Measurements from ENCODE around the gene RAB5B. TPM values are rescaled to one million over a fixed set of nuclear protein-coding genes. Genes with fewer than 3 reads are reported as not detected.
A peak's percentile ranks its signal among the peaks of the same experiment; 100 is the strongest.

RAB5B gene
- polyA plus RNA-seq, 3 donors from 2014 or later = 54.6 to 80.6 (median 76.9) TPM

DNA sequence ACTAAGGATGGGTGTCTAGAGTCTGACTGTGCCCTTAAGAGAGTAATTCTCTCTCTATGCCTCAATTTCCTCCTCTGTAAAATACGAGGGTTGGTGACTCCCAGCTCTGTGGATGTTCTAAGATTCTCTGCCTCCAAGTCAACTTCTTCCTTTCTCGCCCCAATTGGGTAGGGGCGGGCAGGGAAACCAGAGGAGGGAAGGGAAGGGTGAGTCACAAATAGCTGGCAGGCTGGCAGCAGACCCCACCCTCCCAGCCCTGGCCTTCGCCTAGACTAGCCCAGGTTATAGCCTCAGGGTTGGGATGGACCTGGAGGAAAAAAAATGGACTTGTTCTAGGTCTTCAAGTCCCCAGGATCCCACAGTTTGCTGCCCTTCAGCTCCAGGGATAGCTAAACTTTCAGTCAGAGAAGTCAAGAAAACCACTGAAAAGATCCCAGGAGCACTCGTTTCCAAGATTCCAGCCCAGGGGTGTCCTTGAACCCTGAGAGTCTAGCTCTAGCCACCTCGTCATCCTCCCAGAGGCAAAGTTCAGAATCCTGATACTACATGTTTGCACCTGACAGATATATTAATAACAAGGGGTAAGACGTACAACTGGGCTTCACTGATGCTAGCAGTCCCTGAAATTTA, 40.6 kb upstream of the RAB5B start:
- H3K4me1 Mint-ChIP-seq = peaks cover 50 to 53% of the 10 kb centered on the region in 2 donors
- peak overlapping the region in 4 of 6 donors; percentile 93 to 98 (median 98) for H3K27ac Mint-ChIP-seq
- peak overlapping the region; percentile 96 to 100 (median 99) for H3K4me3 Mint-ChIP-seq
- no peaks in the 10 kb centered on the region for H3K9me3 Mint-ChIP-seq
- peaks cover 4 to 7% (median 7%) of the 10 kb centered on the region in 3 donors for H3K36me3 Mint-ChIP-seq
- no peak for DNase-seq
- H3K27me3 Mint-ChIP-seq (ENCODE audit: low read depth in 3 of 3) = peaks cover 7 to 8% (median 7%) of the 10 kb centered on the region in 3 donors

DNA sequence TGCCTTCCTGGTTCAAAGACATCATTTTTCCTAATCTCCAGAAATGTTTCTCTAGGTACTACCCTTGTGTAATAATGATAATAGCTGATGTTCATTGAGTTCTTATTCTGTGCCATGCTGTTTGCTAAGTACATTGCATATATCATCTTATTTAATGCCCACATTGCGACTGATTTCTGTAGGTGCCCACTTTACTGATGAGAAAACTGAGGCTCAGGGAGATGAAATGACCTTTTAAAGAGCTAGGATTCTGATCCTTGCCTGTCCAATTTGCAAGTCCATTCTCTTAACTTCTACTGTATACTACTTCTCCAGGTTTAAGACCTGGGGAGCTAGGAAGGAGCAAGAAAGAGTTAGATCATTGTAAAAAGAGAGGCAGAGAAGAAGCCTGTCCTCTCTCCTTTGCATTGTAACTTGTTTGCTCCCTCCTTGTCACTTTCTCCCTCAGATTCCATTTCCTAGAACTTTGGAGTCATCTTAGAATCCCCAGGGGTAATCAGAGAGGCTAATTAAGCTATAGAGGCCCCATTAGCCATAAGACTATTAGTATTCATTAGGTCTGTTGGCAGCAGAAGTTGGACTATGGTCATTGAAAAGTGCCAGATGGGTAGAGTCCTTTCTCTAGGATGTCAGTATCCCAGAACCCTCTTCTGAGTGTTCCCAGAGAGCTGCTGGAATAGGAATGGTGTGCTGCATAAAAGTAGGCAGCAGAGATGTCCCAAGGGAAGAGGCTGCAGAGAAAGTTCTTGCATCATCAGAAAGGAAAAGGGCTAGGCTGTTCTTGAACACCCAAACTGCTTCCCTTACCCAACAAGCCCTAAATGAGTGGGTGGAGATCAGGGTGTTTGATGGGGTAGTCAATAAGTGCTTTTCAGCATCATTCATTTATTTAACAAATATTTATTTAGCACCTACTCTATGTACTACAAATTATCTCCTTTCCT, 39.8 kb upstream of the RAB5B start:
- H3K36me3 Mint-ChIP-seq = peaks cover 4 to 11% (median 10%) of the 10 kb centered on the region in 3 donors
- H3K27ac Mint-ChIP-seq = peak overlapping the region in 5 of 6 donors; percentile 17 to 60 (median 23)
- peak overlapping the region in 4 of 5 donors; percentile 11 to 34 (median 14) for H3K4me3 Mint-ChIP-seq
- H3K27me3 Mint-ChIP-seq (ENCODE audit: low read depth in 3 of 3) = peaks cover 7 to 8% (median 7%) of the 10 kb centered on the region in 3 donors
- peaks cover 47% of the 10 kb centered on the region in 2 donors for H3K4me1 Mint-ChIP-seq
- no peaks in the 10 kb centered on the region for H3K9me3 Mint-ChIP-seq
- DNase-seq = no peak

DNA sequence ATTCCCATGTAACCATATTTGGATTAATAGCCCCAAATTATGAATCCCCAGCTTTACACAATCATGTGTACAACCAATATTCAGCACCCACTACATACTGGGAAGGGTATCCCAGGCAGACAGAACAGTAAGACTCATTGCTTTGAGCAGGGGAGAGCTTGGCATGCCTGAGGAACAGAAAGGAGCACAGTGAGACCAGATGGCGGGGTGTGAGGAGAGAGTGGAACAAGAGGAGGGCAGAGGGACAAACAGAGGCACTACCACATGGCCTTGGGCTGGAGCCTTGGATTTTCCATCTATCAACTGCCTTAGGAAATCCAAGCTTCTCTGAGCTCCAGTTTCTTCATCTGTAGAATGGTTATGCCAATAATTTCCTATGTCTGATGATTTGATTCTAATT, 39.1 kb upstream of the RAB5B start:
- Mint-ChIP-seq H3K9me3 (no peaks in the 10 kb centered on the region), H3K36me3 (peaks cover 4 to 14% (median 12%) of the 10 kb centered on the region in 3 donors), H3K4me1 (peaks cover 42% of the 10 kb centered on the region in 2 donors), H3K27me3 (ENCODE audit: low read depth in 3 of 3) (peaks cover 7 to 8% (median 7%) of the 10 kb centered on the region in 3 donors), H3K27ac (peak overlapping the region in 4 of 6 donors; percentile 5 to 76 (median 32)), H3K4me3 (no peak overlapping the region)
- no peak for DNase-seq

DNA sequence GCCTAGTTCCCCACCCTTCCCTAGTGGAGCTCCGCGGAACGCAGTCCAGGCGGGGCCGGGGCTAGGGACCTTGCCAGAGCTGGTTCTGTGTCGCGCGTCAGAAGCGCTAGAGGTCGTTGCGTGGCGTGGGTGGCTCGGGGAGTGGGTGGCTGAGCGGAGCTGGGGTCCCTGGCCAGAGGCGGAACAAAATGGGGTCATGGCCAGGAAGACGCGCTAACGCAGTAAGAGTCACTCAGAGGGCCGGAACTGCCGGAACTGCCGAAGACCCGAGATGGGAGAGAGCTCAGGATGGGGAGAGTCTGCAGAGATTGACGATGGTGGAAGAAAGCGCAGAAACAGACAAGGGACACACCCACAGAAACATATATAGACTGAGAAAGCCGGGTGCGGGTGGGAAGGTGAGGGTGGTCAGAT, 38.1 kb upstream of the RAB5B start:
- no peak for DNase-seq
- H3K4me3 Mint-ChIP-seq = no peak overlapping the region
- no peaks in the 10 kb centered on the region for H3K9me3 Mint-ChIP-seq
- peaks cover 10 to 22% (median 12%) of the 10 kb centered on the region in 3 donors for H3K36me3 Mint-ChIP-seq
- H3K27ac Mint-ChIP-seq = peak overlapping the region in 1 of 6 donors; percentile 62
- H3K27me3 Mint-ChIP-seq (ENCODE audit: low read depth in 3 of 3) = peaks cover 4 to 8% (median 7%) of the 10 kb centered on the region in 3 donors
- peaks cover 42% of the 10 kb centered on the region in 2 donors for H3K4me1 Mint-ChIP-seq

DNA sequence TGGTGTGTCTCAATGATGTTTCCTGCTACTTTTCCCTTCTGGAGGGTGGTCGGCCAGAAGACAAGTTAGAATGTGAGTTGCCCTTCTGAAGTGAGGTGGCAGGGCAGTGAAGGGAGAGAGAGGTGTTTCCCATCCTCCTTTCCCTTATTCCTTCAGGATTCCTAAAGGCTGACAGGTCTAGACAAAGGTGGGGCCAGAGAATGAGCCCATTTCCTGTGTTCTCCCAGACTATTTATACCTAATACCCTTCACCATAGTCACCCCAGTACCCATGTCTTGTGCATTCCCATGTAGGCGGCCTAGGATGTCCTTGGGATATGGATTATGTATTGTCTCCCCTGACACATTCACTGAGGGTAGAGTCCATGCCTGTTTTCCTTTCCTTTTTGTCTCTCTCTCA, 35.9 kb upstream of the RAB5B start:
- no peak for DNase-seq
- peaks cover 20 to 39% (median 22%) of the 10 kb centered on the region in 3 donors for H3K36me3 Mint-ChIP-seq
- H3K27ac Mint-ChIP-seq = peak overlapping the region in 1 of 6 donors; percentile 1
- peaks cover 24% of the 10 kb centered on the region in 2 donors for H3K4me1 Mint-ChIP-seq
- peaks cover 0 to 2% (median 1%) of the 10 kb centered on the region in 3 donors for H3K27me3 Mint-ChIP-seq (ENCODE audit: low read depth in 3 of 3)
- H3K4me3 Mint-ChIP-seq = no peak overlapping the region
- H3K9me3 Mint-ChIP-seq = no peaks in the 10 kb centered on the region

DNA sequence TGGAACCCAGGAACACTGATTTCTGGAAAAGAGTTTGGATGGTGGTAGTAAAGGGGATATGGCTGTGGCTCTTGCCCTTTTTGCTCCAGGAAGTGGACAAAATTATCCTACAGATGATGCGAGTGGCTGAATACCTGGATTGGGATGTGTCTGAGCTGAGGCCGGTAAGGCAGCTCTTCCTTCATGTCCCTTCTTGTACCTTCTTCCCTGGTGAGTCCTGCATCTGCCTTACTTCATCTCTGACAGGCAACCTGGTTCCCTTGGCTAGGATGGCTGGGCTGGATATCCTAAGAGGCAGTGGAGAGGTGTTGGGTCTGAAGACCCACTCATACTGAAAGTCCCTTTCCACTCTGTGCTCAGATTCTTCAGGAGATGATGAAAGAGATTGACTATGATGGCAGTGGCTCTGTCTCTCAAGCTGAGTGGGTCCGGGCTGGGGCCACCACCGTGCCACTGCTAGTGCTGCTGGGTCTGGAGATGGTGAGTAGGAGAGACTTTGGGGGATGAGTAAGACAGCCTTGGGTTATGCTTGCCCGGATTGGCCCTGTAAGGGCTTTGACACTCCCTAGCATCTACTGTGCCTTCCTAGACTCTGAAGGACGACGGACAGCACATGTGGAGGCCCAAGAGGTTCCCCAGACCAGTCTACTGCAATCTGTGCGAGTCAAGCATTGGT, 34.9 kb upstream of the RAB5B start:
- H3K27me3 Mint-ChIP-seq (ENCODE audit: low read depth in 3 of 3) = peaks cover 0 to 2% (median 1%) of the 10 kb centered on the region in 3 donors
- H3K36me3 Mint-ChIP-seq = peaks cover 29 to 48% (median 30%) of the 10 kb centered on the region in 3 donors
- peaks cover 18 to 20% of the 10 kb centered on the region in 2 donors for H3K4me1 Mint-ChIP-seq
- H3K9me3 Mint-ChIP-seq = no peaks in the 10 kb centered on the region
- DNase-seq = no peak
- no peak overlapping the region for H3K4me3 Mint-ChIP-seq
- peak overlapping the region in 3 of 6 donors; percentile 9 to 30 (median 23) for H3K27ac Mint-ChIP-seq

DNA sequence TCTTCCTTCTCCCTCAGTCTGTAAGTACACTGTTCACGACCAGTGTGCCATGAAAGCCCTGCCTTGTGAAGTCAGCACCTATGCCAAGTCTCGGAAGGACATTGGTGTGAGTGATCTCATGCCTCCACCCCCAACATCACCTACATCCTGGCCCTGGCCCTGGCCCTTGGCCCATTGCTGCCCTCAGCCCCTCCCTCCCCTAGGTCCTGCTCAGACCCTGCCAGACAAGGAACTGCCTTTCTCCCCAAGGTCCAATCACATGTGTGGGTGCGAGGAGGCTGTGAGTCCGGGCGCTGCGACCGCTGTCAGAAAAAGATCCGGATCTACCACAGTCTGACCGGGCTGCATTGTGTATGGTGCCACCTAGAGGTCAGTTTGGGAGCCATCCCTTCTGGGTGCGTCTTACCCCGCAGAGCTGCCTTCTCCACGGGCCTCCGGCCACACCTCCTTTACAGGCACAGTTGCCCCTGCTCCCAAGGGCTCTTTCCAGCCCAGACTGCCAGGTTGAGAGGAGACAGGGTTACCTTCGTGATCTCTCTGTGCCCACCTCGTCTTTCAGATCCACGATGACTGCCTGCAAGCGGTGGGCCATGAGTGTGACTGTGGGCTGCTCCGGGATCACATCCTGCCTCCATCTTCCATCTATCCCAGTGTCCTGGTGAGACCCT, 33.7 kb upstream of the RAB5B start:
- Mint-ChIP-seq H3K4me3 (peak overlapping the region in 3 of 5 donors; percentile 30 to 49 (median 43)), H3K4me1 (peaks cover 12 to 17% of the 10 kb centered on the region in 2 donors), H3K27me3 (ENCODE audit: low read depth in 3 of 3) (peaks cover 0 to 2% (median 1%) of the 10 kb centered on the region in 3 donors), H3K36me3 (peaks cover 34 to 56% (median 35%) of the 10 kb centered on the region in 3 donors), H3K9me3 (no peaks in the 10 kb centered on the region), H3K27ac (peak overlapping the region; percentile 31 to 77 (median 62))
- DNase-seq = peak; percentile 81 to 84 (median 83)

DNA sequence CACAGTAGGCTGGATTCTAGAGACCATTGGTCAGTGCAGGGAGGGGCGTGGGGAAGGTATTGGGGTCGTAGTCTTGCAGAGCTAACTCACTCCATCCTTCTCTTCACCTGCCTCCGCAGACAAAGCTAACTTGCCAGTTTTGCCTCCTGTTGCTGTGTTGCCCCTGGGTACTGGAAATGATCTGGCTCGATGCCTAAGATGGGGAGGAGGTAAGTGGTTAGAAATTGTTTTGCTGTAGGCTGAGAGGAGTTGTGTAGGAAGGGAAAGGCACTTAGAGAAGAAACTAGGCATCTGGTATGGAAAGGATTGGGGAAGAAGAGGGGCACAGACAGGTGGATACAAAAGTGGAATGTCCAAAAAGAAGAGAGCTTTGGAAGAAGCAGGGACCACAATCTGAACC, 31.8 kb upstream of the RAB5B start:
- Mint-ChIP-seq H3K4me1 (peaks cover 12 to 13% of the 10 kb centered on the region in 2 donors), H3K27ac (peak overlapping the region in 2 of 6 donors; percentile 16 to 73), H3K9me3 (no peaks in the 10 kb centered on the region), H3K27me3 (ENCODE audit: low read depth in 3 of 3) (peaks cover 0 to 1% (median 0%) of the 10 kb centered on the region in 3 donors), H3K36me3 (peaks cover 38 to 65% (median 39%) of the 10 kb centered on the region in 3 donors), H3K4me3 (no peak overlapping the region)
- no peak for DNase-seq

DNA sequence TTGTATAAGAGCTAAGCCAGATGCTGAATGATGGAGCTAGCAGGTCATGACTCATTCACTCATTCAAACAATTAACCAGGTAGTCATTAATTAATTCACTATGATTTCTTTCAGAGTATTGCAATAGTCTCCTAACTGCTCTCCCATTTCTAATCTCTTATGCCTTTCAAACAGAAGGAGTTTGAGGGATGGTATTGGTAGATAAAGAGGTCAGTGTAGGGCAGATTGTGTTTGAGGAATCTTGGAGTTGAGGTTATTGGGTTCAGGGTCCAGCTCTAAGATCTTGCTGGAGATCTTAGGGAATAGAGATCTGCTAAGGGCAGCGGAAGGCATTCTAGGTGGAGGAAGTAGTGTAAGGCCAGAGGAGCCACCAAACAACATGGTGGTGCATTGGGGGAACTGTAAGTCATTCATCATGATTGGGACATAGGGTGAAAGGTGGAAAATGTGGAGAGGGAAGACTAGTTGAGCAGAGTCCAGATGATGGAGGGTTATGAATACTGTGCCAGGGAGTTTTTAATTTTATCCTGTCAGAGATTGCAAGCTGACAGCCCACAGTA, 31.2 kb upstream of the RAB5B start:
- no peak overlapping the region for H3K4me3 Mint-ChIP-seq
- H3K27ac Mint-ChIP-seq = peak overlapping the region in 1 of 6 donors; percentile 53
- peaks cover 12 to 13% of the 10 kb centered on the region in 2 donors for H3K4me1 Mint-ChIP-seq

DNA sequence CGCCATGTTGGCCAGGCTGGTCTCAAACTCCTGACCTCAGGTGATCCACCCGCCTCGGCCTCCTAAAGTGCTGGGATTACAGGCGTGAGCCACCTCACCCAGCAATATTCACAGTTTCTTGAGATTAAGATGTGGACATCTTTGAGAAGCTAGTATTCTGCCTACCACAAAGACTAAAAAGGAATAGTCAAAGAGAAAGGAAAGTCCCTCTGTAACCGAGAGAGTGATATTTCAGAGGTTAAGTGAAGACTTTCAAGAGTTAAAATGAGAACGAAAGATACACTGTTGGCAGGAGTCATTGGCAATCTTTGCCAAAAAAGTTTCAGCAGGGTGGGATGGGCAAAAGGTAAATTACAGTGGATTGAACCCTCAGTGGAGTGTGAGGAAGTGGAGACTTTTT, 27.3 kb upstream of the RAB5B start:
- Mint-ChIP-seq H3K36me3 (peaks cover 35 to 53% (median 39%) of the 10 kb centered on the region in 3 donors), H3K9me3 (no peaks in the 10 kb centered on the region), H3K27ac (no peak overlapping the region), H3K27me3 (ENCODE audit: low read depth in 3 of 3) (peaks cover 0 to 1% (median under 1%) of the 10 kb centered on the region in 3 donors), H3K4me3 (no peak overlapping the region), H3K4me1 (no peaks in the 10 kb centered on the region)
- DNase-seq = no peak

More for the DNA sequence above, 31.2 kb upstream of the RAB5B start:
- H3K27me3 Mint-ChIP-seq (ENCODE audit: low read depth in 3 of 3) = peaks cover 0 to 1% (median 0%) of the 10 kb centered on the region in 3 donors
- no peak for DNase-seq
- no peaks in the 10 kb centered on the region for H3K9me3 Mint-ChIP-seq
- H3K36me3 Mint-ChIP-seq = peaks cover 33 to 63% (median 39%) of the 10 kb centered on the region in 3 donors

DNA sequence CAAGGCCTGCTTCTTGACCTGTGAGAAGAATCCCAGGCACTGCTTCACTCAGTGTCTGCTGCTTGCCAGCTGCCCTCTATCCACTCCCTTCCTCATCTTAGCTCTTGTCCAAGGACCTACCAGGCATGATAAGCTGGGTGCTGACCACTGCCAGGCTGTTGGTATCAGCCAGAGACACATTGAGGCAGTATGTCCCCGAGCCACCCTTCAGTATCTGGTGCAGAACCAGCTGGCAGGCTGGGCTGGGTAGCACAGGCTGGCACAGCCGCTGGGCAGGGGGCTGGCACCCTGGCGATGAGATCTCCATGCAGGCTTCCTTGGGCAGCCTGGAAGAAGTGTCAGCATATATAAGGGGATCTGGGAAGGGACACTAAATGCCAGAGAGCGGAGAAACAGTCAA, 18.5 kb upstream of the RAB5B start:
- H3K36me3 Mint-ChIP-seq = peaks cover 7 to 33% (median 9%) of the 10 kb centered on the region in 3 donors
- no peaks in the 10 kb centered on the region for H3K4me1 Mint-ChIP-seq
- H3K27me3 Mint-ChIP-seq (ENCODE audit: low read depth in 3 of 3) = peaks cover 0 to 2% (median 0%) of the 10 kb centered on the region in 3 donors
- H3K9me3 Mint-ChIP-seq = no peaks in the 10 kb centered on the region
- no peak for DNase-seq
- H3K4me3 Mint-ChIP-seq = no peak overlapping the region
- peak overlapping the region in 3 of 6 donors; percentile 23 to 70 (median 57) for H3K27ac Mint-ChIP-seq

DNA sequence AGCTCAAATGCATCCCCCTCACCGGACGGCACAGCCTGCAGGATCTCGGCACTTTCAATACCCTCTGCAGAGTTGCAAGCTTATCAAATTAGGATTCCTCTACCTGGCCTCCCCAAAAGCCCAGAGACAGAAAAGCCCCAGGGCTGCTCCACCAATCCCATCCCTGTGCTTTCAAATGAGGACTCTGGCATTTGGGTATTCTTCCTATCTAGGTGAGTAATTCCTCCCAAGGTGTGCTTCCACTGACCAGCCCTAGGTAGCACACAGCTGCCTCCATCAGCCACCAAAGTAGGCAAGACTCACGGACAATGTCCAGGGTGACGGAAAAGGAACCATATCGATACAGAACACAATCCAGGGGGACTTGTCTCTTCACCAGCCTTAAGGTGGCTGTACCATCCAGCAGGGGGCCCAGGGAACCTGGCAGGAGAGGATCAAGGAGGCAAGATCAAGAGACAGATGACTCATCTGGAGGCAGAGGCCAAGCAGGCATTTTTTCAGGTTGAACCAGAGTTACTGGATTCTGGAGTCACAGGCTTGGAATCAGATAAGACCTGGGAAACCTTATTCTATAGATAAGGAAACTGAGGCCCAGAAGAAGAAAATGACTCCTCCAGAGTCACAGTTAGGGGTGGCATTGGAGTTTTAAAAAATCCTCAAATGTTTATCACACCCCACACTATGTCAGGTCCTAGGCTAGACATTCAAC, 17.9 kb upstream of the RAB5B start:
- no peaks in the 10 kb centered on the region for H3K9me3 Mint-ChIP-seq
- peaks cover 7 to 32% (median 9%) of the 10 kb centered on the region in 3 donors for H3K36me3 Mint-ChIP-seq
- no peak overlapping the region for H3K4me3 Mint-ChIP-seq
- H3K4me1 Mint-ChIP-seq = no peaks in the 10 kb centered on the region
- peak overlapping the region in 1 of 6 donors; percentile 48 for H3K27ac Mint-ChIP-seq
- H3K27me3 Mint-ChIP-seq (ENCODE audit: low read depth in 3 of 3) = peaks cover 0 to 2% (median 0%) of the 10 kb centered on the region in 3 donors
- no peak for DNase-seq
